Cardiac fibroblast (primary cell): ENCODE data around the gene ATF6B.

ENCODE experiments used
- DNase-seq, 2 donors: peaks; one replicate each; pipeline versions ENCODE4 v3.0.0 to v3.0.0-alpha.2; 2010; ENCODE audit warnings: low read depth in 2 of 2
- H3K4me3 ChIP-seq, 2 donors: replicated peaks in 1 of 2; 1 replicate in 1 of 2; 2 replicates in 1 of 2; pipeline ENCODE4 v1.5.1; 2011; ENCODE audit warnings: low read depth in 2 of 2, low read length in 2 of 2, mild to moderate bottlenecking in 2 of 2, moderate library complexity in 1 of 2
- CTCF ChIP-seq: IDR thresholded peaks from one replicate; pipeline ENCODE4 v1.5.1; 2011; ENCODE audit warnings: low read depth, mild to moderate bottlenecking, low read length, inconsistent platforms

ATF6B gene

GRCh38 chr6:32112431-32112980 lies 15.5 kb downstream of the ATF6B start:
- no peak overlapping the region for H3K4me3 ChIP-seq
- no peak for TF ChIP-seq CTCF
- DNase-seq: peak; percentile 22 to 61

- no peak for TF ChIP-seq CTCF
- peak in 1 of 2 donors; percentile 63 for DNase-seq
- no peak overlapping the region for H3K4me3 ChIP-seq
Observed at GRCh38 chr6:32111424-32112066, 16.5 kb downstream of the ATF6B start.

- no peak for DNase-seq
- no peak overlapping the region for H3K4me3 ChIP-seq
- no peak for TF ChIP-seq CTCF
Observed at GRCh38 chr6:32110632-32111031, 17.4 kb downstream of the ATF6B start.

GRCh38 chr6:32109765-32110160 lies 18.3 kb downstream of the ATF6B start:
- DNase-seq: no peak
- no peak for TF ChIP-seq CTCF
- no peak overlapping the region for H3K4me3 ChIP-seq

- no peak for TF ChIP-seq CTCF
- DNase-seq: peak in 1 of 2 donors; percentile 55
- peak within 1 kb of the TSS in 1 of 2 donors; percentile 51 for H3K4me3 ChIP-seq
Observed at GRCh38 chr6:32109114-32109764, 18.8 kb downstream of the ATF6B start, which contains the start of gene TNXB. TNXB (minus strand) TSS chr6:32109338; CDS start chr6:32098198, 11,140 bp downstream.

- no peak for DNase-seq
- H3K4me3 ChIP-seq: peak overlapping the region in 1 of 2 donors; percentile 51
- no peak for TF ChIP-seq CTCF
Observed at GRCh38 chr6:32108727-32109113, 19.3 kb downstream of the ATF6B start.
